Memory B cell (primary cell): ENCODE measurements around the gene CCN6.
"Not testable (repeated sequence)": the region's sequence is repeated elsewhere in the genome, so short reads cannot be mapped to it uniquely, and the experiment has no call there.

Source experiments
- ATAC-seq: fragments of 150-1000 bp; cut with Tn5 transposase; 2 replicates; pipeline ENCODE4 v1.10.0; 2021; ENCODE audit warnings: low read depth, mild to moderate bottlenecking, moderate library complexity
- DNase-seq, 2 donors: peaks; one replicate each; pipeline ENCODE4 v3.0.0; 2022; ENCODE audit warnings: low spot score in 2 of 2
- H3K27ac Mint-ChIP-seq: one replicate; pipeline ENCODE4 v1.8.0; 2022; ENCODE audit warnings: mild to moderate bottlenecking, moderate library complexity, mixed read lengths
- H3K27me3 Mint-ChIP-seq: one replicate; pipeline ENCODE4 v1.8.0; 2022; ENCODE audit warnings: mixed read lengths
- H3K36me3 Mint-ChIP-seq: one replicate; pipeline ENCODE4 v1.8.0; 2022; ENCODE audit warnings: mild to moderate bottlenecking, mixed read lengths
- H3K4me1 Mint-ChIP-seq: one replicate; pipeline ENCODE4 v1.8.0; 2022; ENCODE audit warnings: mixed read lengths
- H3K4me3 Mint-ChIP-seq: one replicate; pipeline ENCODE4 v1.8.0; 2022; ENCODE audit warnings: mild to moderate bottlenecking, moderate library complexity, mixed read lengths
- H3K9me3 Mint-ChIP-seq: one replicate; pipeline ENCODE4 v1.8.0; 2022; ENCODE audit warnings: mixed read lengths

CCN6 gene

GRCh38 chr6:112036088-112036637 is 17.7 kb upstream of the CCN6 start:
- Mint-ChIP-seq H3K4me1 (no peaks in the 10 kb centered on the region), H3K9me3 (no peaks in the 10 kb centered on the region), H3K36me3 (no peaks in the 10 kb centered on the region), H3K4me3 (no peak overlapping the region), H3K27ac (no peak overlapping the region), H3K27me3 (peaks cover 6% of the 10 kb centered on the region)
- DNase-seq (no peak), ATAC-seq (no peak)

- Mint-ChIP-seq H3K36me3 (no peaks in the 10 kb centered on the region), H3K27me3 (peaks cover 6% of the 10 kb centered on the region), H3K4me1 (peaks cover 2% of the 10 kb centered on the region), H3K9me3 (no peaks in the 10 kb centered on the region), H3K27ac (no peak overlapping the region), H3K4me3 (no peak overlapping the region)
- DNase-seq, result no peak
- ATAC-seq, result no peak
Measured at GRCh38 chr6:112037783-112038216, 16.1 kb upstream of the CCN6 start.

GRCh38 chr6:112038268-112038667 is 15.6 kb upstream of the CCN6 start:
- ATAC-seq (no peak), DNase-seq (no peak)
- Mint-ChIP-seq H3K27me3 (peaks cover 6% of the 10 kb centered on the region), H3K36me3 (no peaks in the 10 kb centered on the region), H3K4me1 (peaks cover 2% of the 10 kb centered on the region), H3K9me3 (no peaks in the 10 kb centered on the region), H3K27ac (no peak overlapping the region), H3K4me3 (no peak overlapping the region)

- Mint-ChIP-seq H3K9me3 (no peaks in the 10 kb centered on the region), H3K4me1 (peaks cover 2% of the 10 kb centered on the region), H3K27me3 (peaks cover 1% of the 10 kb centered on the region), H3K36me3 (no peaks in the 10 kb centered on the region), H3K27ac (no peak overlapping the region), H3K4me3 (no peak overlapping the region)
- ATAC-seq, result no peak
- no peak for DNase-seq
Measured at GRCh38 chr6:112038756-112039430, 15.0 kb upstream of the CCN6 start.

GRCh38 chr6:112039431-112039770 is 14.5 kb upstream of the CCN6 start:
- no peak overlapping the region for H3K27ac Mint-ChIP-seq
- H3K27me3 Mint-ChIP-seq, result peaks cover 1% of the 10 kb centered on the region
- H3K36me3 Mint-ChIP-seq, result no peaks in the 10 kb centered on the region
- no peak for ATAC-seq
- H3K4me1 Mint-ChIP-seq, result peaks cover 2% of the 10 kb centered on the region
- no peaks in the 10 kb centered on the region for H3K9me3 Mint-ChIP-seq
- no peak overlapping the region for H3K4me3 Mint-ChIP-seq
- no peak for DNase-seq

GRCh38 chr6:112040956-112041355 is 12.9 kb upstream of the CCN6 start:
- H3K27ac Mint-ChIP-seq, result no peak overlapping the region
- ATAC-seq, result no peak

GRCh38 chr6:112041535-112041934 is 12.4 kb upstream of the CCN6 start:
- no peaks in the 10 kb centered on the region for H3K9me3 Mint-ChIP-seq
- ATAC-seq, result no peak
- no peak overlapping the region for H3K4me3 Mint-ChIP-seq
- H3K27me3 Mint-ChIP-seq, result no peaks in the 10 kb centered on the region
- peak overlapping the region; percentile 99 for H3K27ac Mint-ChIP-seq
- H3K4me1 Mint-ChIP-seq, result peaks cover 2% of the 10 kb centered on the region
- no peaks in the 10 kb centered on the region for H3K36me3 Mint-ChIP-seq
- no peak for DNase-seq

More at GRCh38 chr6:112040956-112041355, 12.9 kb upstream of the CCN6 start:
- Mint-ChIP-seq H3K27me3 (peaks cover 1% of the 10 kb centered on the region), H3K4me1 (peaks cover 2% of the 10 kb centered on the region), H3K4me3 (no peak overlapping the region), H3K9me3 (no peaks in the 10 kb centered on the region), H3K36me3 (no peaks in the 10 kb centered on the region)
- DNase-seq, result no peak

- Mint-ChIP-seq H3K9me3 (no peaks in the 10 kb centered on the region), H3K36me3 (no peaks in the 10 kb centered on the region), H3K27me3 (no peaks in the 10 kb centered on the region), H3K27ac (peak overlapping the region; percentile 99), H3K4me3 (peak overlapping the region; percentile 96), H3K4me1 (peaks cover 2% of the 10 kb centered on the region)
- DNase-seq, result peak; percentile 89 to 93
- peak; percentile 90 for ATAC-seq
Measured at GRCh38 chr6:112043032-112044007, 10.6 kb upstream of the CCN6 start.

- no peak for DNase-seq
- Mint-ChIP-seq H3K4me1 (peaks cover 2% of the 10 kb centered on the region), H3K36me3 (no peaks in the 10 kb centered on the region), H3K27me3 (no peaks in the 10 kb centered on the region), H3K4me3 (no peak overlapping the region), H3K9me3 (no peaks in the 10 kb centered on the region), H3K27ac (no peak overlapping the region)
- no peak for ATAC-seq
Measured at GRCh38 chr6:112044196-112044595, 9.7 kb upstream of the CCN6 start.

- Mint-ChIP-seq H3K4me3 (no peak overlapping the region), H3K9me3 (no peaks in the 10 kb centered on the region), H3K36me3 (no peaks in the 10 kb centered on the region), H3K27me3 (no peaks in the 10 kb centered on the region), H3K4me1 (peaks cover 2% of the 10 kb centered on the region), H3K27ac (no peak overlapping the region)
- no peak for ATAC-seq
- no peak for DNase-seq
Measured at GRCh38 chr6:112044856-112045255, 9.0 kb upstream of the CCN6 start.

GRCh38 chr6:112047523-112047922 is 6.4 kb upstream of the CCN6 start:
- not testable (repeated sequence) for DNase-seq, H3K27me3 Mint-ChIP-seq, H3K36me3 Mint-ChIP-seq, H3K27ac Mint-ChIP-seq, ATAC-seq, H3K4me1 Mint-ChIP-seq, H3K4me3 Mint-ChIP-seq, H3K9me3 Mint-ChIP-seq

- no peak for ATAC-seq
- Mint-ChIP-seq H3K9me3 (no peaks in the 10 kb centered on the region), H3K36me3 (no peaks in the 10 kb centered on the region), H3K4me3 (no peak overlapping the region), H3K27ac (no peak overlapping the region), H3K27me3 (peaks cover 5% of the 10 kb centered on the region), H3K4me1 (no peaks in the 10 kb centered on the region)
- no peak for DNase-seq
Measured at GRCh38 chr6:112049026-112049799, 4.7 kb upstream of the CCN6 start.

- Mint-ChIP-seq H3K9me3 (no peaks in the 10 kb centered on the region), H3K4me1 (no peaks in the 10 kb centered on the region), H3K27ac (no peak overlapping the region), H3K4me3 (no peak overlapping the region), H3K27me3 (peaks cover 6% of the 10 kb centered on the region), H3K36me3 (no peaks in the 10 kb centered on the region)
- no peak for DNase-seq
- no peak for ATAC-seq
Measured at GRCh38 chr6:112049996-112050395, 3.9 kb upstream of the CCN6 start.

- ATAC-seq, result no peak
- no peak overlapping the region for H3K4me3 Mint-ChIP-seq
- no peaks in the 10 kb centered on the region for H3K36me3 Mint-ChIP-seq
- peaks cover 9% of the 10 kb centered on the region for H3K27me3 Mint-ChIP-seq
- H3K9me3 Mint-ChIP-seq, result no peaks in the 10 kb centered on the region
- DNase-seq, result no peak
- no peaks in the 10 kb centered on the region for H3K4me1 Mint-ChIP-seq
- no peak overlapping the region for H3K27ac Mint-ChIP-seq
Measured at GRCh38 chr6:112050429-112050828, 3.5 kb upstream of the CCN6 start.
